Measurements from ENCODE around the gene VCAN.

- TF ChIP-seq HOXA7 (CRISPR knock-in tag; IDR thresholded peaks at IDR 0.05) (no peak), CTCF (IDR thresholded peaks at IDR 0.05) (no peak), ELK1 (IDR thresholded peaks at IDR 0.05; ENCODE audit: low read depth, low read length) (no peak), JUNB (IDR thresholded peaks at IDR 0.05) (no peak), EP300 (IDR thresholded peaks at IDR 0.05) (no peak), EHF (CRISPR knock-in tag; IDR thresholded peaks at IDR 0.05) (no peak), GATA3 (IDR thresholded peaks at IDR 0.05; ENCODE audit: borderline replicate concordance) (no peak), POLR2A (IDR thresholded peaks at IDR 0.05; ENCODE audit: low read length) (no peak), RAD21 (conservative IDR thresholded peaks at IDR 0.05 in 1 of 2, IDR thresholded peaks at IDR 0.05 in 1 of 2) (no peak), POLR2AphosphoS2 (conservative IDR thresholded peaks at IDR 0.05; ENCODE audit: low read length) (no peak), MAX (IDR thresholded peaks at IDR 0.05) (no peak)
Measured at GRCh38 chr5:83554133-83554532, 82.6 kb downstream of the VCAN start.
